ENCODE data around the gene PPARGC1A.
A peak's percentile ranks its signal among the peaks of the same experiment; 100 is the strongest.

PPARGC1A gene

DNA sequence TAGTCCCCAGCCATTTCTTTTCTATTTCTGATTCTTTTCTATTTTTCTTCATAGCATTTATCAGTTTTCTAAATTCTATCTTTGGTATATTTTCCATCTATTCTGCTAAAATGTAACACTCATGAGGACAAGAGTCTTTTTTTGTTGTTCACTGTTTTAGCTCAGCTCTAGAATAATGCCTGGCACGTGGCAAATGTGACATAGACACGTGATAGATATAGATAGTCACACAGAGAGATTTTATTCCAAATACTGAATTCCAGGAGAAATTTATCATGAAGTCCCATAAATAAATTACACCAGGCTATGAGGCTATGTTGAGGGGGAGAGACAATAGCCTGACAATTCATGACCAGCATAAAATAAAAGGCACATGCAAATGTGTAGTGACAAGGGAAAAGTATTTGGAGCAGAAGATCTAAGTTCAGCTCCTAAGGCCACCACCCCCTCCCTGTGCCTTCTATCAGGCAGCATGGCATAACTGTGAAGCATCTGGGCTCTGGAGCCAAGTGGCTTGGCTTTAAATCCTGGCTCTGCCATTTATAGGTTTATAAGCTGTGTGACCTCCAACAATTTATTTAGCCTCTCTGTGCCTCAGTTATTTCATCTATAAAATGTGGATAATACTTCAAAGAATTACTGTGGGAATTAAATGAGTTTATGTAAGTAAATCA is 25.7 kb upstream of the PPARGC1A start:
- DNase-seq (ENCODE audit: low read depth): no peak
- no peak overlapping the region for H3K4me3 ChIP-seq (ENCODE audit: control insufficient read depth, low read depth, low read length)
- TF ChIP-seq, protein P1, sequence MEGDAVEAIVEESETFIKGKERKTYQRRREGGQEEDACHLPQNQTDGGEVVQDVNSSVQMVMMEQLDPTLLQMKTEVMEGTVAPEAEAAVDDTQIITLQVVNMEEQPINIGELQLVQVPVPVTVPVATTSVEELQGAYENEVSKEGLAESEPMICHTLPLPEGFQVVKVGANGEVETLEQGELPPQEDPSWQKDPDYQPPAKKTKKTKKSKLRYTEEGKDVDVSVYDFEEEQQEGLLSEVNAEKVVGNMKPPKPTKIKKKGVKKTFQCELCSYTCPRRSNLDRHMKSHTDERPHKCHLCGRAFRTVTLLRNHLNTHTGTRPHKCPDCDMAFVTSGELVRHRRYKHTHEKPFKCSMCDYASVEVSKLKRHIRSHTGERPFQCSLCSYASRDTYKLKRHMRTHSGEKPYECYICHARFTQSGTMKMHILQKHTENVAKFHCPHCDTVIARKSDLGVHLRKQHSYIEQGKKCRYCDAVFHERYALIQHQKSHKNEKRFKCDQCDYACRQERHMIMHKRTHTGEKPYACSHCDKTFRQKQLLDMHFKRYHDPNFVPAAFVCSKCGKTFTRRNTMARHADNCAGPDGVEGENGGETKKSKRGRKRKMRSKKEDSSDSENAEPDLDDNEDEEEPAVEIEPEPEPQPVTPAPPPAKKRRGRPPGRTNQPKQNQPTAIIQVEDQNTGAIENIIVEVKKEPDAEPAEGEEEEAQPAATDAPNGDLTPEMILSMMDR (conservative IDR thresholded peaks at IDR 0.05; ENCODE audit: control insufficient read depth, insufficient read depth, low read depth, low read length): no peak

DNA sequence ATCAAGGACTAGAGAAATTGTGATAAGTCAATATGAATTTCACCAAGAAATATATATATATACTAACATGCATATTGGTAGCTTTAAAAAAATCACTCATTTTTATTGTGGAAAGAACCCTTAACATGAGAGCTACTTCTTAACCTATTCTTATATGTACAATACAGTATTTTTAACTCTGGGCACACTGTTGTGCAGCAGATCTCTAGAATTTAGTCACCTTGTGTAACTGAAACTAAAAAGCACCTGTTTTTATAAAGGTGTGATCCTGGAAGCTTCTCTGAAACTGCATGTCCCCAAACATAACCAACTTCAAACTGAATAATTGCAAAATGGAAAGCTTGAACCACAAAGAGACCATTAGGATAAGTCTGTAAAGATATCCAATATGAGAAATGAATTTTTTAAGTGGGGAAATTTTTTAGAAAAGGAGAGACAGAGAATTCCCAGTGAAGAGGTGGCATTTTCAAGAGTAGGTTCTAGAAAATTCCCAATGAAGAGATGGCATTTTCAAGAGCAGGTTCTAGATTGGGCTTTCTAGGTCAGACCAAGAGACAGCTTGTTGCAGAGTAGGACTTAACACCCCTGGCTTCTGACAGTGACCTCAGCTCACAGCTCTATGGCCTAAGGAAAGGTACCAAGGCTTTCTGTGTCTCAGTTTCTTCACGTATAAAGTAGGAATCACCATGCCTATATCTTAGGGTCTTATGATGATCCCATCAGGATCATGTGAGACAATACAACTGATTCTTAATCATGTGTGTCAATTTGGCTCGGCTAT is 22.0 kb upstream of the PPARGC1A start:
- TF ChIP-seq, protein P1 (conservative IDR thresholded peaks at IDR 0.05; ENCODE audit: control insufficient read depth, insufficient read depth, low read depth, low read length): no peak
- no peak overlapping the region for H3K4me3 ChIP-seq (ENCODE audit: control insufficient read depth, low read depth, low read length)
- DNase-seq (ENCODE audit: low read depth): no peak

GRCh38 chr4:23909671-23910070 is 19.8 kb upstream of the PPARGC1A start:
- TF ChIP-seq, protein P1 (conservative IDR thresholded peaks at IDR 0.05; ENCODE audit: control insufficient read depth, insufficient read depth, low read depth, low read length): no peak
- no peak for DNase-seq (ENCODE audit: low read depth)
- H3K4me3 ChIP-seq (ENCODE audit: control insufficient read depth, low read depth, low read length): no peak overlapping the region

DNA sequence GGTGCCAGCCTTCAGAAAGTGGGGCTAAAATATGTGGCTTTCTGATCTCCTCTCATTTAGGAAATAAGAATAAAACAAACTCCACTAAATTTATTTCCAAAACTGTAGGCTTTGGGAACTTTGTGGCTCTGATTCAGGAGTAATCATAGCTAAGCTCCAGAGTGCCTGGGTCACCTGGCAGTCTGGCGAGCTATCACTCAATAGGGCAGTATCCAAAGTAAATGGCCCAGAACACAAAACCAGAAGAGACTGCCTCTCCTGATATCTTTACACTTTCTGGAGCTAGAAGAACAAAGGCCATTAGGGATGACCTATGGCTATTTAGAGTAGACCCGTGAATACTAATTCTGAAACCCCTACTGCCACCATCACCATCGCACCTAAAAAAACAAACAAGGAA is 17.0 kb upstream of the PPARGC1A start:
- H3K4me3 ChIP-seq (ENCODE audit: control insufficient read depth, low read depth, low read length): no peak overlapping the region
- TF ChIP-seq, protein P1 (conservative IDR thresholded peaks at IDR 0.05; ENCODE audit: control insufficient read depth, insufficient read depth, low read depth, low read length): no peak
- no peak for DNase-seq (ENCODE audit: low read depth)

GRCh38 chr4:23904639-23905071 is 14.8 kb upstream of the PPARGC1A start:
- H3K4me3 ChIP-seq (ENCODE audit: control insufficient read depth, low read depth, low read length): no peak overlapping the region
- DNase-seq (ENCODE audit: low read depth): no peak
- TF ChIP-seq, protein P1 (conservative IDR thresholded peaks at IDR 0.05; ENCODE audit: control insufficient read depth, insufficient read depth, low read depth, low read length): no peak

DNA sequence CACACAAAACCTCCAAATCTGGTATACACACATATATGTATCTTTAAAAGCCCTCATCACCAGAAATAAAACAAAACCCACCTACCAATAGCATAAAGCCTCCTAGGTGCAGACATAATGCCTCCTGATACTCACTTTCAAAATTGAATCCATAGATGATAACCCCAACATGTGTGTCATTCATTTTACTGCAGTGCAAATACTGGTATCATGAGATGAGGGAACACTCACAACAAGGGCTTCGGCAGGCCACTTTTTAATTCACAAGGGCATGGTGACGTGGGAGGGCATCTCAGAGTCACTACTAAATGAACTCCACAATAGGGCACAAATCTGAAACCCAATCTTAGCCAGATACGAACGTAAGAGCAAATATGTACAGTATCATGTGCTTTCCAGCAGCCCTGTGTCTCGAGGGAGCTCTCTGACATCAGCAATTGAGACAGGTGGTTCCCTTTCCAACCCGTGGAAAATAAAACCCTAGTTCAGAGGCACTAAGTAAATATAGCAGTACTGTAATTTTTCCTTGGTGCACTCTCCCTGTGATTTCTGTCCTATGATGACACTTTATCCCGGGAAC is 14.1 kb upstream of the PPARGC1A start:
- TF ChIP-seq, protein P1 (conservative IDR thresholded peaks at IDR 0.05; ENCODE audit: control insufficient read depth, insufficient read depth, low read depth, low read length): no peak
- DNase-seq (ENCODE audit: low read depth): peak; percentile 55
- H3K4me3 ChIP-seq (ENCODE audit: control insufficient read depth, low read depth, low read length): no peak overlapping the region
